Thyroid gland (tissue), 4 donors: ENCODE data around the gene RPL28.

Source experiments
- POLR2A ChIP-seq, 2 donors: fragments of 450-650 bp; IDR thresholded peaks; one replicate each; pipeline ENCODE4 v1.6.1; 2017; ENCODE audit warnings: antibody characterized with exemption in 2 of 2, mild to moderate bottlenecking in 2 of 2, moderate library complexity in 1 of 2
- TF ChIP-seq, protein P1 (sequence below), 6 experiments: fragments of 200-600 bp in 3 of 6; fragments of 450-650 bp in 3 of 6; sonication (generic) in 3 of 6; IDR thresholded peaks; one replicate each; pipeline ENCODE4 v1.5.1; 2016 to 2019; ENCODE audit warnings: antibody characterized with exemption in 6 of 6, mild to moderate bottlenecking in 2 of 6, inconsistent platforms in 1 of 6, moderate library complexity in 1 of 6

DNA sequence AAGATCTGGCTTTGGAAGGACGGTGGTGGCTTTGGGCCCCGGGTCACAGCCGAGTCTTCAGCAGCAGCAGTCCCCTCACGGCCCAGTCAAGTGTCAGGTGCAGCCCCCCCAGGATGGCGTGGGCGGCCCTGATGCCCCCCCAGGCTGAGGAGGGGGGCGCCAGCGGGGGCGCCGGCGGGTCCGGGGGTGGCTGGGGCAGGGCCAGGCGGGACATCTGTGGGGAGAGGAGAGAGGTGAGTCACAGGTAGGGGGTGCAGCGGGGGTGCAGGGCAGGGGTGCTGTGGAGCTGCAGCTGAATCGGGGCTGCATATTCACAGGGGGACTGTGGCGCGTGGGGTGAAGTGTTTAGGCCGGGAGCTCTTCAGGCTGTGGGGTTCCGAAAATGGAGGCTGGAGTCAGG lies 19.8 kb upstream of the RPL28 start:
- TF ChIP-seq POLR2A (IDR thresholded peaks at IDR 0.05): no peak
- TF ChIP-seq, protein P1, sequence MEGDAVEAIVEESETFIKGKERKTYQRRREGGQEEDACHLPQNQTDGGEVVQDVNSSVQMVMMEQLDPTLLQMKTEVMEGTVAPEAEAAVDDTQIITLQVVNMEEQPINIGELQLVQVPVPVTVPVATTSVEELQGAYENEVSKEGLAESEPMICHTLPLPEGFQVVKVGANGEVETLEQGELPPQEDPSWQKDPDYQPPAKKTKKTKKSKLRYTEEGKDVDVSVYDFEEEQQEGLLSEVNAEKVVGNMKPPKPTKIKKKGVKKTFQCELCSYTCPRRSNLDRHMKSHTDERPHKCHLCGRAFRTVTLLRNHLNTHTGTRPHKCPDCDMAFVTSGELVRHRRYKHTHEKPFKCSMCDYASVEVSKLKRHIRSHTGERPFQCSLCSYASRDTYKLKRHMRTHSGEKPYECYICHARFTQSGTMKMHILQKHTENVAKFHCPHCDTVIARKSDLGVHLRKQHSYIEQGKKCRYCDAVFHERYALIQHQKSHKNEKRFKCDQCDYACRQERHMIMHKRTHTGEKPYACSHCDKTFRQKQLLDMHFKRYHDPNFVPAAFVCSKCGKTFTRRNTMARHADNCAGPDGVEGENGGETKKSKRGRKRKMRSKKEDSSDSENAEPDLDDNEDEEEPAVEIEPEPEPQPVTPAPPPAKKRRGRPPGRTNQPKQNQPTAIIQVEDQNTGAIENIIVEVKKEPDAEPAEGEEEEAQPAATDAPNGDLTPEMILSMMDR (IDR thresholded peaks at IDR 0.05): no peak
